AG08395 (cell line): Measurements from ENCODE around the gene CLCNKA.
A peak's percentile ranks its signal among the peaks of the same experiment; 100 is the strongest.

Experiments used
- DNase-seq: peaks from one replicate; pipeline ENCODE4 v3.0.0; 2012; ENCODE audit warnings: mixed read lengths, low spot score

Gene CLCNKA

GRCh38 chr1:16078925-16079656, 57.3 kb downstream of the CLCNKA start:
- peak; percentile 79 for DNase-seq

GRCh38 chr1:16080422-16081150, 58.8 kb downstream of the CLCNKA start:
- DNase-seq: no peak

- no peak for DNase-seq
Observed at GRCh38 chr1:16081636-16082035, 59.8 kb downstream of the CLCNKA start.

GRCh38 chr1:16082283-16083038, 60.6 kb downstream of the CLCNKA start:
- peak; percentile 81 for DNase-seq

GRCh38 chr1:16083486-16083885, 61.6 kb downstream of the CLCNKA start:
- no peak for DNase-seq
